ENCODE measurements around the gene TBC1D32. TPM values are rescaled to one million over a fixed set of nuclear protein-coding genes. Genes with fewer than 3 reads are reported as not detected.

Gene TBC1D32
- polyA plus RNA-seq, 1 donor (not counting 4 experiments of a cell fraction or from before 2014, with no cell fraction given): 6.7 TPM

- FAIRE-seq (no peak), DNase-seq (ENCODE audit: low read depth, low spot score) (no peak)
- H3K36me3 ChIP-seq (ENCODE audit: control insufficient read depth in 2 of 2, extremely low read depth in 1 of 2, insufficient read depth in 2 of 2, low read length in 2 of 2): no peaks in the 10 kb centered on the region
- TF ChIP-seq CTCF (optimal IDR thresholded peaks at IDR 0.05 in 1 of 3, IDR thresholded peaks at IDR 0.05 in 1 of 3, conservative IDR thresholded peaks at IDR 0.05 in 1 of 3; ENCODE audit: extremely low read depth in 1 of 3, insufficient read depth in 2 of 3, low read length in 3 of 3): no peak
- no peak for TF ChIP-seq EZH2 (IDR thresholded peaks at IDR 0.05; ENCODE audit: low read length)
- H3K27ac ChIP-seq (ENCODE audit: control insufficient read depth, insufficient read depth, low read length): no peak overlapping the region
- no peak overlapping the region for H3K4me2 ChIP-seq (ENCODE audit: control insufficient read depth, extremely low read depth, insufficient read depth, low read depth, low read length)
- no peak overlapping the region for H3K9ac ChIP-seq (ENCODE audit: control insufficient read depth, extremely low read depth, insufficient read depth, low read length)
- no peaks in the 10 kb centered on the region for H3K4me1 ChIP-seq (ENCODE audit: control insufficient read depth, extremely low read depth, insufficient read depth, low read length)
- dilution Hi-C loops (cut with MboI; ENCODE audit: extremely low pct_ligation_motif_present, low sequenced_read_pairs): no loop called here
- H3K27me3 ChIP-seq (ENCODE audit: control insufficient read depth, extremely low read depth, insufficient read depth, low read length): no peaks in the 10 kb centered on the region
- H4K20me1 ChIP-seq (ENCODE audit: control insufficient read depth, extremely low read depth, insufficient read depth, low read length): no peaks in the 10 kb centered on the region
- H3K9me1 ChIP-seq (ENCODE audit: control insufficient read depth, extremely low read depth, insufficient read depth, low read length): no peaks in the 10 kb centered on the region
- no peaks in the 10 kb centered on the region for H3K9me3 ChIP-seq (ENCODE audit: control insufficient read depth, low read depth, low read length)
- H3K79me2 ChIP-seq (ENCODE audit: control insufficient read depth, insufficient read depth, low read length): no peaks in the 10 kb centered on the region
- no peak overlapping the region for H2AFZ ChIP-seq (ENCODE audit: control insufficient read depth, low read length)
- no peak overlapping the region for H3K4me3 ChIP-seq (ENCODE audit: control insufficient read depth in 2 of 3, extremely low read depth in 1 of 3, insufficient read depth in 2 of 3, low read depth in 1 of 3, low read length in 3 of 3)
Observed at GRCh38 chr6:121321282-121321681, 13.0 kb downstream of the TBC1D32 start.

- no peak overlapping the region for H3K9ac ChIP-seq (ENCODE audit: control insufficient read depth, extremely low read depth, insufficient read depth, low read length)
- TF ChIP-seq CTCF (optimal IDR thresholded peaks at IDR 0.05 in 1 of 3, IDR thresholded peaks at IDR 0.05 in 1 of 3, conservative IDR thresholded peaks at IDR 0.05 in 1 of 3; ENCODE audit: extremely low read depth in 1 of 3, insufficient read depth in 2 of 3, low read length in 3 of 3) (no peak), EZH2 (IDR thresholded peaks at IDR 0.05; ENCODE audit: low read length) (no peak)
- no peak for DNase-seq (ENCODE audit: low read depth, low spot score)
- H3K36me3 ChIP-seq (ENCODE audit: control insufficient read depth in 2 of 2, extremely low read depth in 1 of 2, insufficient read depth in 2 of 2, low read length in 2 of 2): no peaks in the 10 kb centered on the region
- no peaks in the 10 kb centered on the region for H3K4me1 ChIP-seq (ENCODE audit: control insufficient read depth, extremely low read depth, insufficient read depth, low read length)
- no peak overlapping the region for H3K27ac ChIP-seq (ENCODE audit: control insufficient read depth, insufficient read depth, low read length)
- H3K27me3 ChIP-seq (ENCODE audit: control insufficient read depth, extremely low read depth, insufficient read depth, low read length): no peaks in the 10 kb centered on the region
- H3K4me3 ChIP-seq (ENCODE audit: control insufficient read depth in 2 of 3, extremely low read depth in 1 of 3, insufficient read depth in 2 of 3, low read depth in 1 of 3, low read length in 3 of 3): no peak overlapping the region
- peak overlapping the region; percentile 56 for H3K4me2 ChIP-seq (ENCODE audit: control insufficient read depth, extremely low read depth, insufficient read depth, low read depth, low read length)
- no peaks in the 10 kb centered on the region for H3K9me1 ChIP-seq (ENCODE audit: control insufficient read depth, extremely low read depth, insufficient read depth, low read length)
- no peak for FAIRE-seq
- no peak overlapping the region for H2AFZ ChIP-seq (ENCODE audit: control insufficient read depth, low read length)
- no peaks in the 10 kb centered on the region for H3K79me2 ChIP-seq (ENCODE audit: control insufficient read depth, insufficient read depth, low read length)
- dilution Hi-C loops (cut with MboI; ENCODE audit: extremely low pct_ligation_motif_present, low sequenced_read_pairs): no loop called here
- no peaks in the 10 kb centered on the region for H3K9me3 ChIP-seq (ENCODE audit: control insufficient read depth, low read depth, low read length)
- H4K20me1 ChIP-seq (ENCODE audit: control insufficient read depth, extremely low read depth, insufficient read depth, low read length): no peaks in the 10 kb centered on the region
Observed at GRCh38 chr6:121319603-121320002, 14.7 kb downstream of the TBC1D32 start.
